NT2/D1 (cell line): Measurements from ENCODE around the gene UGT1A9.
"Not testable (repeated sequence)": the region's sequence is repeated elsewhere in the genome, so short reads cannot be mapped to it uniquely, and the experiment has no call there.

Experiments used
- DNase-seq: peaks from one replicate; pipeline ENCODE4 v3.0.0-alpha.2; 2011; ENCODE audit warnings: low read depth, low spot score
- H3K27me3 ChIP-seq: 2 replicates; pipeline ENCODE4 v1.6.0; 2011; ENCODE audit warnings: mild to moderate bottlenecking; ENCODE audit not compliant: insufficient read length, insufficient read depth
- H3K36me3 ChIP-seq: 2 replicates; pipeline ENCODE4 v1.6.1; 2011; ENCODE audit warnings: mild to moderate bottlenecking, low read length, mixed read lengths; ENCODE audit not compliant: insufficient read depth, insufficient read length
- H3K4me1 ChIP-seq: 2 replicates; pipeline ENCODE4 v1.5.1; 2011; ENCODE audit not compliant: insufficient read depth, insufficient read length
- H3K4me3 ChIP-seq: 2 replicates; pipeline ENCODE4 v1.5.1; 2011; ENCODE audit warnings: low read depth; ENCODE audit not compliant: insufficient read length
- H3K9ac ChIP-seq: 2 replicates; pipeline ENCODE4 v1.6.0; 2011; ENCODE audit warnings: low read depth; ENCODE audit not compliant: insufficient read length
- H3K9me3 ChIP-seq: 2 replicates; pipeline ENCODE4 v1.5.1; 2011; ENCODE audit warnings: mild to moderate bottlenecking, low read length; ENCODE audit not compliant: insufficient read depth
- SUZ12 ChIP-seq: IDR thresholded peaks from 2 replicates; pipeline ENCODE4 v1.6.1; 2011; ENCODE audit not compliant: insufficient read length, insufficient read depth; ENCODE audit errors: extremely low read depth
- YY1 ChIP-seq: IDR thresholded peaks from 2 replicates; pipeline ENCODE4 v1.6.1; 2011; ENCODE audit not compliant: insufficient read length, insufficient read depth
- ZNF274 ChIP-seq: IDR thresholded peaks from 2 replicates; pipeline ENCODE4 v1.6.1; 2011; ENCODE audit warnings: mild to moderate bottlenecking, low read depth, low read length

UGT1A9 gene

GRCh38 chr2:233743464-233744259 is 72.0 kb downstream of the UGT1A9 start:
- no peak overlapping the region for H3K4me3 ChIP-seq
- no peaks in the 10 kb centered on the region for H3K27me3 ChIP-seq
- no peak for DNase-seq
- TF ChIP-seq SUZ12 (no peak), ZNF274 (no peak), YY1 (no peak)
- peaks cover 7% of the 10 kb centered on the region; the same call in 1 of the 2 replicates for H3K9me3 ChIP-seq
- H3K9ac ChIP-seq = no peak overlapping the region
- no peaks in the 10 kb centered on the region for H3K36me3 ChIP-seq
- H3K4me1 ChIP-seq = no peaks in the 10 kb centered on the region

GRCh38 chr2:233745073-233745755 is 73.5 kb downstream of the UGT1A9 start:
- no peaks in the 10 kb centered on the region for H3K4me1 ChIP-seq
- H3K4me3 ChIP-seq = no peak overlapping the region
- H3K9ac ChIP-seq = no peak overlapping the region
- H3K36me3 ChIP-seq = no peaks in the 10 kb centered on the region
- H3K9me3 ChIP-seq = no peaks in the 10 kb centered on the region; the same call in 1 of the 2 replicates
- no peaks in the 10 kb centered on the region for H3K27me3 ChIP-seq
- no peak for TF ChIP-seq SUZ12
- TF ChIP-seq YY1 = no peak
- no peak for TF ChIP-seq ZNF274
- DNase-seq = no peak

GRCh38 chr2:233745838-233746237 is 74.1 kb downstream of the UGT1A9 start:
- H3K4me1 ChIP-seq, DNase-seq, H3K9me3 ChIP-seq, H3K36me3 ChIP-seq, H3K4me3 ChIP-seq, H3K27me3 ChIP-seq, H3K9ac ChIP-seq: not testable (repeated sequence)

GRCh38 chr2:233746475-233747282 is 75.0 kb downstream of the UGT1A9 start:
- Histone ChIP-seq H3K36me3 (no peaks in the 10 kb centered on the region), H3K27me3 (no peaks in the 10 kb centered on the region), H3K9me3 (peaks cover 13% of the 10 kb centered on the region; the same call in 1 of the 2 replicates), H3K4me1 (no peaks in the 10 kb centered on the region), H3K9ac (no peak overlapping the region), H3K4me3 (no peak overlapping the region)
- TF ChIP-seq SUZ12 = no peak
- no peak for TF ChIP-seq YY1
- TF ChIP-seq ZNF274 = no peak
- no peak for DNase-seq

- Histone ChIP-seq H3K27me3 (no peaks in the 10 kb centered on the region), H3K9me3 (peaks cover 14% of the 10 kb centered on the region; the same call in 1 of the 2 replicates), H3K4me3 (no peak overlapping the region), H3K9ac (no peak overlapping the region), H3K36me3 (no peaks in the 10 kb centered on the region), H3K4me1 (no peaks in the 10 kb centered on the region)
- TF ChIP-seq ZNF274 = no peak
- no peak for TF ChIP-seq SUZ12
- TF ChIP-seq YY1 = no peak
- no peak for DNase-seq
Observed at GRCh38 chr2:233747283-233747544, 75.5 kb downstream of the UGT1A9 start.

GRCh38 chr2:233750689-233751088 is 79.0 kb downstream of the UGT1A9 start:
- H3K4me3 ChIP-seq, H3K27me3 ChIP-seq, H3K36me3 ChIP-seq, H3K4me1 ChIP-seq, H3K9ac ChIP-seq, DNase-seq: not testable (repeated sequence)
- H3K9me3 ChIP-seq = peaks cover 17% of the 10 kb centered on the region; the same call in 1 of the 2 replicates

- not testable (repeated sequence) for H3K4me1 ChIP-seq, H3K27me3 ChIP-seq, DNase-seq, H3K36me3 ChIP-seq, H3K9ac ChIP-seq, H3K4me3 ChIP-seq
- H3K9me3 ChIP-seq = peaks cover 17% of the 10 kb centered on the region; the same call in 1 of the 2 replicates
Observed at GRCh38 chr2:233751212-233752009, 79.7 kb downstream of the UGT1A9 start.
